ENCODE measurements around the gene SHISAL1. TPM values are rescaled to one million over a fixed set of nuclear protein-coding genes. Genes with fewer than 3 reads are reported as not detected.

SHISAL1 gene
- total RNA-seq, 1 donor from 2014 or later = 6.5 TPM

DNA sequence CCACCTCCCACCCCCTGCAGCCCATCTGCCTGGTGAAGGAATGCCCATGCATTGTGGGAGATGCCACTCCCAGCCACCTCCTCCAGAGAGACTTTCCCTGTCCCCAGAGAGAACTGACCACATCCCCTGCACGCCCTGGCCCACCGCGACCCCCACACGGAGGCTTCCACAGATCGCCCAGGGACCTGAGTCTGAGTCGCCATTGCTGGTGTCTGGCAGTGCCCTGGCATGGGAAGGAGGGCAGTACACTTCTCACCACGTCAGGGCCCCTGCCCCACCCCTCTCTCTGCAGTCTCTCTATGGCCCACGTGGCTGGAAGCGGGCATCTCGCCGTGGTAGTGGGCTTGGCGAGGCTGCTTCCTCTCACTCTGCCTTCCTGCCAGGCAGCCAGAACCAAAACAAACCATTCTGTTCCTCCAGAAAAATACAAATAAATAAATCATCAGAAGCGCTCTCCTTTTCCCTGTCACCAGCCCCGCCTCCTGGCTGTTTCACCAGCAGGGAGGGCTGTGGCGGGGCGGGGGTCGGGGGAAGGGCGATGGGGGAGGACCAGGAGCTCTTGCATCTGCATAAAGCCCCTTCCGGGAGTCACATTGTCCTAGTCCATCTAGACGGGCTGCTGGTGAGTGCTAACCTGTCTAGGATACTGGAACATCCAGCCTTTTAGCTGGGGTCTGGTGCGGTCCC lies 20.9 kb downstream of the SHISAL1 start:
- Mint-ChIP-seq H3K4me1 (ENCODE audit: unreplicated experiment) (no peaks in the 10 kb centered on the region), H3K27me3 (ENCODE audit: unreplicated experiment) (no peaks in the 10 kb centered on the region), H3K9me3 (ENCODE audit: unreplicated experiment) (no peaks in the 10 kb centered on the region), H3K36me3 (ENCODE audit: low read depth, unreplicated experiment) (peaks cover 7% of the 10 kb centered on the region), H3K4me3 (ENCODE audit: unreplicated experiment) (no peak overlapping the region), H3K27ac (ENCODE audit: unreplicated experiment) (no peak overlapping the region)
- DNase-seq (ENCODE audit: low spot score) = no peak
- TF ChIP-seq, protein P1, sequence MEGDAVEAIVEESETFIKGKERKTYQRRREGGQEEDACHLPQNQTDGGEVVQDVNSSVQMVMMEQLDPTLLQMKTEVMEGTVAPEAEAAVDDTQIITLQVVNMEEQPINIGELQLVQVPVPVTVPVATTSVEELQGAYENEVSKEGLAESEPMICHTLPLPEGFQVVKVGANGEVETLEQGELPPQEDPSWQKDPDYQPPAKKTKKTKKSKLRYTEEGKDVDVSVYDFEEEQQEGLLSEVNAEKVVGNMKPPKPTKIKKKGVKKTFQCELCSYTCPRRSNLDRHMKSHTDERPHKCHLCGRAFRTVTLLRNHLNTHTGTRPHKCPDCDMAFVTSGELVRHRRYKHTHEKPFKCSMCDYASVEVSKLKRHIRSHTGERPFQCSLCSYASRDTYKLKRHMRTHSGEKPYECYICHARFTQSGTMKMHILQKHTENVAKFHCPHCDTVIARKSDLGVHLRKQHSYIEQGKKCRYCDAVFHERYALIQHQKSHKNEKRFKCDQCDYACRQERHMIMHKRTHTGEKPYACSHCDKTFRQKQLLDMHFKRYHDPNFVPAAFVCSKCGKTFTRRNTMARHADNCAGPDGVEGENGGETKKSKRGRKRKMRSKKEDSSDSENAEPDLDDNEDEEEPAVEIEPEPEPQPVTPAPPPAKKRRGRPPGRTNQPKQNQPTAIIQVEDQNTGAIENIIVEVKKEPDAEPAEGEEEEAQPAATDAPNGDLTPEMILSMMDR (IDR thresholded peaks at IDR 0.05; ENCODE audit: unreplicated experiment) = no peak

DNA sequence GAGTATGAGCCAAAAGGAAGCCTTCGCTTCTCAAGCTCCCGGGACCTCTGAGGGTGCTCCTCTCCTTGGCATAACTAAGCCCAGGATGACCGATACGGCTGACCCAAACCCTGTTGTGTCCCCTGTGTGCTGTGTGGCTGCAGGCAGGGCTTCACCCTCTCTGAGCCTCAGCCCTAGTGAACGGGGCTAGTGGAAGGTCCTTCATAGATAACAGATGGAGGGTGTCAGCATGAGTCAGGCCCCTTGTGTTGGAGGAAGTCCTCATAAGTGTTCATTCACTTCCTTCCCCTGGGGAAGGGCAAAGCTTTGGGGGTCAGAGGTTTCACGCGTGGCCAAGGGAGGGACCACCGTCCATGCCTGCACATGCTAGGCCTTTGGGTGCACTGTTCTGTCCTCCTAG lies 21.5 kb downstream of the SHISAL1 start:
- no peaks in the 10 kb centered on the region for H3K27me3 Mint-ChIP-seq (ENCODE audit: unreplicated experiment)
- H3K4me1 Mint-ChIP-seq (ENCODE audit: unreplicated experiment) = no peaks in the 10 kb centered on the region
- no peak for DNase-seq (ENCODE audit: low spot score)
- no peaks in the 10 kb centered on the region for H3K9me3 Mint-ChIP-seq (ENCODE audit: unreplicated experiment)
- no peak overlapping the region for H3K27ac Mint-ChIP-seq (ENCODE audit: unreplicated experiment)
- H3K36me3 Mint-ChIP-seq (ENCODE audit: low read depth, unreplicated experiment) = peaks cover 7% of the 10 kb centered on the region
- TF ChIP-seq, protein P1 (IDR thresholded peaks at IDR 0.05; ENCODE audit: unreplicated experiment) = no peak
- no peak overlapping the region for H3K4me3 Mint-ChIP-seq (ENCODE audit: unreplicated experiment)

DNA sequence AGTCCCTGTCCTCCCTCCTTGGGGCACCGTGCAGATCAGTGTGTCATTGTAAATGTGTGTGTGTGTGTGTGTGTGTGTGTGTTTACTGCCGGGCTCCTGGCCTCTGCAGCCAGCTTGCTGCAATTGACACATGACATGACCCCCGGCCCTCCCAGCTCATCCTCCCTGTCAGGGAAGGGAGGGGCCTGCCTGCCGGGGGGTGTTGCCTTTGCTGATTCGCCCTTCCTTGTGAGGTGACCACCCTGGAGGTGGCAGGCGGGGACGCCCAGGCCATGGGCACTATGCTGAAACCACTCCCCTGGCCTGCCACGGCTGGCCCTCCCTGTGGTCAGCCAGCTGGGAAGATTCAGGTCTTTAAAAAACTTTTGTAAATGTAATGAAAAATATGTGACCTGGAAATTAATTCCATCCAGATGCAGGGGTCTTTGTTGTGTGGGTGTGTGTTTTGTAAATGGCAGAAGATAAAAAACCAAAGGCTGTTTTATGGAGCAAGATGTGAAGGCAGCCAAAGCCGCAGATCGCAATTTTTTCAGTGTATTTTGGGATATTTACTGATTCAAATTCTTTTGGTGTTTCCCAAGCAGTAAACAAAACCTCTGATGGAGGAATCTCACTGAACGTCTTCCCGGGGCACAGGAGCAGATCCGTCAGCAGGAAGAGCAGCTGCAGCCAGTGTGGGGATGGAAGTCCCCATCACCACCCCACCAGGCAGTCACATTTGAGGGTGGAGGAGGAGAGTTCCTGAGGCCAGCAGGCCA lies 23.2 kb downstream of the SHISAL1 start:
- Mint-ChIP-seq H3K4me1 (ENCODE audit: unreplicated experiment) (peaks cover 6% of the 10 kb centered on the region), H3K4me3 (ENCODE audit: unreplicated experiment) (no peak overlapping the region), H3K27ac (ENCODE audit: unreplicated experiment) (no peak overlapping the region)

DNA sequence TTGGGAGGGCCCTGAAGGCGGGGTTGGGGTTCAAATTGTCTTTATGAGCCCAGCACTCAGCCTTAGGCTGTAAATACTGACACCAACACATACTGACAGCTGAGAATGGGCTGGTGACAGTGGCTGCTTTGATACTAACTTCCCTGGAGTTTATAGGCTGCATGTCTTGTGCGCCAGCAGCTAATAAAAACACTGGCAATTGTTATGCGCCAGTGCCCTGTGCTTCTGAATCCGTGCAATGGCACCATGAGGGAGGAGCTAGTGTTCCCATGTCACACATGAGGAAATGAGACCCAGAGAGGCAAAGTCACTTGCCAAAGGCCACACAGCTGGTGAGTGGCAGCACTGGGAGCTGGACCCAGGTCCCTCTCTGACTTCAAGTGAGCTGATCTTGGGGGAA lies 23.8 kb downstream of the SHISAL1 start:
- DNase-seq (ENCODE audit: low spot score) = no peak
- TF ChIP-seq, protein P1 (IDR thresholded peaks at IDR 0.05; ENCODE audit: unreplicated experiment) = no peak
- no peaks in the 10 kb centered on the region for H3K9me3 Mint-ChIP-seq (ENCODE audit: unreplicated experiment)
- peaks cover 3% of the 10 kb centered on the region for H3K27me3 Mint-ChIP-seq (ENCODE audit: unreplicated experiment)
- H3K4me1 Mint-ChIP-seq (ENCODE audit: unreplicated experiment) = peaks cover 8% of the 10 kb centered on the region
- no peak overlapping the region for H3K4me3 Mint-ChIP-seq (ENCODE audit: unreplicated experiment)
- H3K36me3 Mint-ChIP-seq (ENCODE audit: low read depth, unreplicated experiment) = peaks cover 4% of the 10 kb centered on the region
- no peak overlapping the region for H3K27ac Mint-ChIP-seq (ENCODE audit: unreplicated experiment)

More for the DNA sequence above, 23.2 kb downstream of the SHISAL1 start:
- H3K36me3 Mint-ChIP-seq (ENCODE audit: low read depth, unreplicated experiment) = peaks cover 7% of the 10 kb centered on the region
- no peak for DNase-seq (ENCODE audit: low spot score)
- no peaks in the 10 kb centered on the region for H3K9me3 Mint-ChIP-seq (ENCODE audit: unreplicated experiment)
- TF ChIP-seq, protein P1 (IDR thresholded peaks at IDR 0.05; ENCODE audit: unreplicated experiment) = no peak
- peaks cover 3% of the 10 kb centered on the region for H3K27me3 Mint-ChIP-seq (ENCODE audit: unreplicated experiment)

DNA sequence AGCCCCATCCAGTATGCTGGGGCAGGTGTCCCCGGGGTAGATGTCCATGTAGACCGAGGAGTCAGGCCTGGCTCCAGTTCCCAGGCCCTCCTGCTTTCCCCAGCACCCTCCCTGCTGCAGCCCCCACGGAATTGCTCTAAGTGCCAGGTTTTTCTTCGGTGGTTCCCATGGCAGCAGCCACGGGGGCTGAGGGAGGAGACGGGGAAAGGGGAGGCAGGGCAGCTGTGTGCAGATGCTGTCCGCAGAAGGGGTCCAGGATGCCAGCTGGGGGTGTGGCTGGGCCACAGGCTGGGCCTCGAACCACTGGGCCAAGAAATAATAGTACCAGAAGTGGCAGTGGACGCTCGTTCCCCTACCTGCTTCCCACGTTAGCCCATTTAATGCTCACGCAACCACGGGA lies 25.0 kb downstream of the SHISAL1 start:
- no peak overlapping the region for H3K27ac Mint-ChIP-seq (ENCODE audit: unreplicated experiment)
- TF ChIP-seq, protein P1 (IDR thresholded peaks at IDR 0.05; ENCODE audit: unreplicated experiment) = no peak
- H3K27me3 Mint-ChIP-seq (ENCODE audit: unreplicated experiment) = peaks cover 3% of the 10 kb centered on the region
- H3K4me3 Mint-ChIP-seq (ENCODE audit: unreplicated experiment) = no peak overlapping the region
- DNase-seq (ENCODE audit: low spot score) = no peak
- peaks cover 3% of the 10 kb centered on the region for H3K36me3 Mint-ChIP-seq (ENCODE audit: low read depth, unreplicated experiment)
- no peaks in the 10 kb centered on the region for H3K9me3 Mint-ChIP-seq (ENCODE audit: unreplicated experiment)
- H3K4me1 Mint-ChIP-seq (ENCODE audit: unreplicated experiment) = peaks cover 8% of the 10 kb centered on the region

Data from endothelial cell (in vitro differentiated cells).